Mesendoderm (in vitro differentiated cells): ENCODE data around the gene AKR1C1.
"Not testable (repeated sequence)": the region's sequence is repeated elsewhere in the genome, so short reads cannot be mapped to it uniquely, and the experiment has no call there.

Experiments used
- DNase-seq: peaks from one replicate; pipeline ENCODE4 v3.0.0; 2013
- H2AK5ac ChIP-seq: 2 replicates; pipeline ENCODE4 v1.6.1; 2013; ENCODE audit warnings: low read length, inconsistent platforms
- H2BK120ac ChIP-seq: 2 replicates; pipeline ENCODE4 v1.6.1; 2013; ENCODE audit warnings: low read depth, mild to moderate bottlenecking, low read length, moderate library complexity, mixed read lengths
- H2BK15ac ChIP-seq: replicated peaks from 2 replicates; pipeline ENCODE4 v1.6.1; 2013; ENCODE audit warnings: low read depth, mild to moderate bottlenecking, moderate library complexity
- H2BK5ac ChIP-seq: 2 replicates; pipeline ENCODE4 v1.6.1; 2013; ENCODE audit warnings: low read length, inconsistent platforms
- H3K18ac ChIP-seq: 2 replicates; pipeline ENCODE4 v1.6.1; 2013; ENCODE audit warnings: mild to moderate bottlenecking, low read length, mixed read lengths
- H3K23ac ChIP-seq: one replicate; pipeline ENCODE4 v1.6.1; 2013; ENCODE audit warnings: low read length
- H3K27ac ChIP-seq: 2 replicates; pipeline ENCODE4 v1.5.1; 2013; ENCODE audit warnings: low read depth, mild to moderate bottlenecking, inconsistent platforms, low read length, moderate library complexity
- H3K27me3 ChIP-seq: 2 replicates; pipeline ENCODE4 v1.6.1; 2013; ENCODE audit warnings: low read length, control low read depth, mild to moderate bottlenecking, inconsistent platforms; ENCODE audit not compliant: insufficient read depth, poor library complexity
- H3K36me3 ChIP-seq: 2 replicates; pipeline ENCODE4 v1.6.1; 2013; ENCODE audit warnings: low read length, inconsistent platforms; ENCODE audit not compliant: control insufficient read depth, insufficient read depth
- H3K4ac ChIP-seq: one replicate; pipeline ENCODE4 v1.6.1; 2013; ENCODE audit warnings: low read depth, mild to moderate bottlenecking, low read length, moderate library complexity
- H3K4me1 ChIP-seq: 2 replicates; pipeline ENCODE4 v1.6.1; 2013; ENCODE audit warnings: low read depth, low read length, inconsistent platforms; ENCODE audit not compliant: control insufficient read depth
- H3K4me2 ChIP-seq: 2 replicates; pipeline ENCODE4 v1.6.1; 2013; ENCODE audit warnings: low read length
- H3K4me3 ChIP-seq: 2 replicates; pipeline ENCODE4 v1.5.1; 2013; ENCODE audit warnings: mild to moderate bottlenecking, low read length
- H3K56ac ChIP-seq: one replicate; pipeline ENCODE4 v1.6.1; 2013; ENCODE audit warnings: low read length
- H3K79me1 ChIP-seq: 2 replicates; pipeline ENCODE4 v1.6.1; 2013; ENCODE audit warnings: low read length, inconsistent platforms
- H3K79me2 ChIP-seq: 2 replicates; pipeline ENCODE4 v1.6.1; 2013; ENCODE audit warnings: mild to moderate bottlenecking, low read length; ENCODE audit not compliant: control insufficient read depth, insufficient read depth
- H3K9ac ChIP-seq: 2 replicates; pipeline ENCODE4 v1.6.1; 2013; ENCODE audit warnings: low read length, inconsistent platforms
- H4K5ac ChIP-seq: one replicate; pipeline ENCODE4 v1.6.1; 2013; ENCODE audit warnings: low read length
- H4K8ac ChIP-seq: one replicate; pipeline ENCODE4 v1.6.1; 2013; ENCODE audit warnings: low read depth, mild to moderate bottlenecking, control low read depth, low read length, moderate library complexity
- WGBS: extraction: QIAGEN DNeasy Blood & Tissue Kit; methylation state at CpG from one replicate; pipeline ENCODE4 v1.1.7; 2013; ENCODE audit warnings: low lambda C conversion rate, missing lambda C conversion rate; ENCODE audit not compliant: insufficient coverage; ENCODE audit errors: extremely low coverage; 5-methylcytosine and 5-hydroxymethylcytosine counted together

The AKR1C1 gene

DNA sequence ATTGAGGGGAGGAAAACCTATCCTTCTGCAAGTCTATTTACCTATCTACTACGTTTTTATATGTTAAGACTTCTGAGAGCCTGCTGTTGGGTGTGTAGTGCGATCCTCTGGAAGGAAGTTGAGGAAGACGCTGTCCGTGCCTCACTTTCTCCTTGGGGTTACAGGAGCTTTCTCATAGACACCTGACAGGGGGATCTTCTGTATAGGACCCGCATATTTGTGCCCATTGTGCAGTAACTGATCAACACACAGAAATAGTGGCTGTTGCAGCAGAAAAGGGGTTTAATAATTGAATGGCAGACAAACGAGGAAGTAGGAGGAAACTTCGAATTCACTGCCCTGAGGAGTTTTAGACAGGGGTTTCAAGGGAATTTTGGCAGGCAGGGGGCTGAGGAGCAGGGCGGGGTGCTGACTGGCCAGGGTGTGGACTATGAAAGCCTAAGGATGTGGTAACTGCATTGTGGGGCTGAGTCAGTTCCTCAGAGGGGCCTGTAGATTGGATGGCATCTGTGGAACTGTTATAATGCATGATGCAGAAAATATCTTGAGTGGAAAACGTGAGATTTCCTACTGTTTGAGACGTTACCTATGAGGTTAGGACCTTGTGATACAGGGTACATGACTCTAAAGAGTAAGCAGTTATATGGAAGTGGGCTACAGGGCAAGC, 58.5 kb downstream of the AKR1C1 start:
- H3K79me2 ChIP-seq, H2AK5ac ChIP-seq, H2BK120ac ChIP-seq, H3K36me3 ChIP-seq, H3K18ac ChIP-seq, H3K4me1 ChIP-seq, H3K27me3 ChIP-seq, H3K9ac ChIP-seq, H3K23ac ChIP-seq, H3K4me2 ChIP-seq, H3K27ac ChIP-seq, H3K56ac ChIP-seq, H3K4ac ChIP-seq, H2BK15ac ChIP-seq, DNase-seq, H3K79me1 ChIP-seq, H4K5ac ChIP-seq, H2BK5ac ChIP-seq, H4K8ac ChIP-seq, H3K4me3 ChIP-seq: not testable (repeated sequence)
- WGBS, result no CpG with 5 or more reads among the region's 10 CpGs

- no peaks in the 10 kb centered on the region for H3K79me2 ChIP-seq
- no peak for DNase-seq
- WGBS, result no CpG with 5 or more reads among the region's 4 CpGs
These were observed 60.1 kb downstream of the AKR1C1 start for GRCh38 chr10:5023177-5023805.

GRCh38 chr10:5025461-5025881, 62.3 kb downstream of the AKR1C1 start:
- not testable (repeated sequence) for H3K27me3 ChIP-seq, H4K8ac ChIP-seq, H3K36me3 ChIP-seq, H3K56ac ChIP-seq, H3K18ac ChIP-seq, H3K27ac ChIP-seq, H2BK5ac ChIP-seq, DNase-seq, H3K23ac ChIP-seq, H3K4me1 ChIP-seq, H3K4me2 ChIP-seq, H2AK5ac ChIP-seq, H3K4me3 ChIP-seq, H3K4ac ChIP-seq, H4K5ac ChIP-seq, H2BK120ac ChIP-seq, H2BK15ac ChIP-seq, H3K79me2 ChIP-seq, H3K9ac ChIP-seq, H3K79me1 ChIP-seq

More at GRCh38 chr10:5023177-5023805, 60.1 kb downstream of the AKR1C1 start:
- H3K9ac ChIP-seq, result no peak overlapping the region
- no peak overlapping the region for H3K4me3 ChIP-seq
- H3K4me2 ChIP-seq, result no peak overlapping the region
- no peak overlapping the region for H3K56ac ChIP-seq
- H3K79me1 ChIP-seq, result no peaks in the 10 kb centered on the region
- no peak overlapping the region for H4K8ac ChIP-seq
- H3K4me1 ChIP-seq, result no peaks in the 10 kb centered on the region
- no peak overlapping the region for H3K4ac ChIP-seq
- no peak overlapping the region for H2BK120ac ChIP-seq
- no peaks in the 10 kb centered on the region for H3K27me3 ChIP-seq
- H3K23ac ChIP-seq, result no peak overlapping the region
- H2BK15ac ChIP-seq, result no peak overlapping the region
- H2AK5ac ChIP-seq, result no peak overlapping the region
- H4K5ac ChIP-seq, result no peak overlapping the region
- H3K36me3 ChIP-seq, result no peaks in the 10 kb centered on the region
- H2BK5ac ChIP-seq, result no peak overlapping the region
- no peak overlapping the region for H3K18ac ChIP-seq
- no peak overlapping the region for H3K27ac ChIP-seq

GRCh38 chr10:5030989-5031388, 67.8 kb downstream of the AKR1C1 start:
- WGBS, result no CpG with 5 or more reads among the region's 1 CpG
- Histone ChIP-seq H2BK5ac (no peak overlapping the region), H2BK15ac (no peak overlapping the region), H3K79me2 (no peaks in the 10 kb centered on the region), H4K5ac (no peak overlapping the region), H3K4me1 (no peaks in the 10 kb centered on the region), H3K79me1 (no peaks in the 10 kb centered on the region), H3K36me3 (no peaks in the 10 kb centered on the region), H3K27ac (no peak overlapping the region), H2BK120ac (no peak overlapping the region), H2AK5ac (no peak overlapping the region), H4K8ac (no peak overlapping the region), H3K18ac (no peak overlapping the region), H3K56ac (no peak overlapping the region), H3K4me2 (no peak overlapping the region), H3K4me3 (no peak overlapping the region), H3K27me3 (no peaks in the 10 kb centered on the region), H3K23ac (no peak overlapping the region), H3K4ac (no peak overlapping the region), H3K9ac (no peak overlapping the region)
- DNase-seq, result no peak

- not testable (repeated sequence) for H3K79me2 ChIP-seq, H3K18ac ChIP-seq, H3K4ac ChIP-seq, H3K4me2 ChIP-seq, H3K79me1 ChIP-seq, H3K27me3 ChIP-seq, H3K27ac ChIP-seq, H4K8ac ChIP-seq, H3K56ac ChIP-seq, H3K4me1 ChIP-seq, H3K23ac ChIP-seq, H4K5ac ChIP-seq, H3K9ac ChIP-seq, H3K36me3 ChIP-seq, H3K4me3 ChIP-seq, H2BK5ac ChIP-seq, H2AK5ac ChIP-seq, H2BK120ac ChIP-seq, H2BK15ac ChIP-seq
- DNase-seq, result peak; percentile 42
- no CpG with 5 or more reads among the region's 4 CpGs for WGBS
These were observed 68.4 kb downstream of the AKR1C1 start for GRCh38 chr10:5031588-5031987.

DNA sequence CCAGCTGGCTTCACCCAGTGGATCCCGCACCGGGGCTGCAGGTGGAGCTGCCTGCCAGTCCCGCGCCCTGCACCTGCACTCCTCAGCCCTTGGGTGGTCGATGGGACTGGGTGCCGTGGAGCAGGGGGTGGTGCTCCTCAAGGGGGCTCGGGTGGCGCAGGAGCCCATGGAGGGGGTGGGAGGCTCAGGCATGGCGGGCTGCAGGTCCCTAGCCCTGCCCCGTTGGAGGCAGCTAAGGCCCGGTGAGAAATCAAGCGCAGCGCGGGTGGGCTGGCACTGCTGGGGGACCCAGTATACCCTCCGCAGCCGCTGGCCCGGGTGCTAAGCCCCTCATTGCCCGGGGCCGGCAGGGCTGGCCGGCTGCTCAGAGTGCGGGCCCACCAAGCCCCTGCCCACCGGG, 69.2 kb downstream of the AKR1C1 start:
- not testable (repeated sequence) for H3K79me1 ChIP-seq, H3K4me2 ChIP-seq, H4K5ac ChIP-seq, H3K4ac ChIP-seq, H2BK120ac ChIP-seq, H3K27me3 ChIP-seq, DNase-seq, H2BK5ac ChIP-seq, H3K23ac ChIP-seq, H2AK5ac ChIP-seq, H3K27ac ChIP-seq, H3K36me3 ChIP-seq, H3K56ac ChIP-seq, H3K4me3 ChIP-seq, H3K79me2 ChIP-seq, H3K9ac ChIP-seq, H3K18ac ChIP-seq, H3K4me1 ChIP-seq, H2BK15ac ChIP-seq, H4K8ac ChIP-seq
- WGBS, result no CpG with 5 or more reads among the region's 22 CpGs
